H1 (cell line): ENCODE data around the gene SLC25A51. TPM values are rescaled to one million over a fixed set of nuclear protein-coding genes. Genes with fewer than 3 reads are reported as not detected.

Experiments used
- CTCF ChIA-PET: fragments of 300-600 bp; sonication (Branson Sonifier 250); formaldehyde crosslinking; loops from one replicate; lab custom pipeline; 2021; ENCODE audit not compliant: partially characterized antibody; lab: Charles Lee
- POLR2A ChIA-PET: fragments of 300-600 bp; sonication (Branson Sonifier 250); formaldehyde crosslinking; loops from one replicate; lab custom pipeline; 2021; ENCODE audit warnings: inconsistent platforms; ENCODE audit not compliant: partially characterized antibody; lab: Charles Lee
- DNase-seq, 2 experiments: peaks; one replicate each; pipeline versions ENCODE4 v3.0.0 to v3.0.0-alpha.2; 2010 to 2022; ENCODE audit warnings: low spot score in 2 of 2, low read depth in 1 of 2, mixed read lengths in 1 of 2
- FAIRE-seq: peaks from 2 replicates; lab custom pipeline; 2011; peaks lifted over from hg19 to GRCh38; lab: Jason Lieb, UNC
- H2AFZ ChIP-seq: 2 replicates; pipeline ENCODE4 v1.8.1; 2012; ENCODE audit warnings: low read length, inconsistent platforms
- H2AK5ac ChIP-seq: 2 replicates; pipeline ENCODE4 v1.6.1; 2013; ENCODE audit warnings: low read depth, low read length
- H2BK120ac ChIP-seq: replicated peaks from 2 replicates; pipeline ENCODE3; 2013; ENCODE audit warnings: low read depth, low read length, inconsistent platforms
- H2BK12ac ChIP-seq: 2 replicates; pipeline ENCODE4 v1.6.1; 2013; ENCODE audit warnings: low read depth, low read length
- H2BK15ac ChIP-seq: 2 replicates; pipeline ENCODE4 v1.6.1; 2013; ENCODE audit warnings: low read length
- H2BK20ac ChIP-seq: 2 replicates; pipeline ENCODE4 v1.6.1; 2013; ENCODE audit warnings: low read length
- H2BK5ac ChIP-seq: 2 replicates; pipeline ENCODE4 v1.6.1; 2013; ENCODE audit warnings: low read depth, low read length
- H3K14ac ChIP-seq: 2 replicates; pipeline ENCODE4 v1.6.1; 2013; ENCODE audit warnings: inconsistent platforms; ENCODE audit not compliant: insufficient read length
- H3K18ac ChIP-seq: 2 replicates; pipeline ENCODE4 v1.6.1; 2013; ENCODE audit warnings: low read length; ENCODE audit errors: extremely low read depth
- H3K23ac ChIP-seq: 2 replicates; pipeline ENCODE4 v1.6.1; 2013; ENCODE audit warnings: inconsistent platforms; ENCODE audit not compliant: insufficient read length
- H3K23me2 ChIP-seq: 2 replicates; pipeline ENCODE4 v1.6.1; 2013; ENCODE audit warnings: low read depth, low read length
- H3K27ac ChIP-seq: 2 replicates; pipeline ENCODE4 v1.6.1; 2011; ENCODE audit warnings: low read depth, low read length, inconsistent platforms
- H3K27me3 ChIP-seq, 4 experiments: replicated peaks in 1 of 4; 1 replicate in 1 of 4; 2 replicates in 3 of 4; pipeline versions ENCODE4 v1.6.1 to v1.8.1; 2011 to 2013; ENCODE audit warnings: low read length in 3 of 4, mild to moderate bottlenecking in 3 of 4, inconsistent platforms in 2 of 4, mixed read lengths in 2 of 4, moderate library complexity in 1 of 4; ENCODE audit not compliant: control insufficient read depth in 3 of 4, insufficient read depth in 3 of 4; ENCODE audit errors: extremely low read depth in 1 of 4
- H3K36me3 ChIP-seq, 4 experiments: 2 replicates each; pipeline versions ENCODE4 v1.6.1 to v1.8.1; 2011 to 2013; ENCODE audit warnings: mild to moderate bottlenecking in 4 of 4, low read length in 3 of 4, moderate library complexity in 2 of 4, control low read depth in 1 of 4, inconsistent platforms in 1 of 4; ENCODE audit not compliant: insufficient read depth in 4 of 4, control insufficient read depth in 2 of 4
- H3K4ac ChIP-seq: replicated peaks from 2 replicates; pipeline ENCODE3; 2013; ENCODE audit warnings: low read length, low read depth, mixed read lengths, inconsistent platforms; ENCODE audit not compliant: insufficient read length
- H3K4me1 ChIP-seq, 4 experiments: replicated peaks in 1 of 4; 1 replicate in 1 of 4; 2 replicates in 3 of 4; pipeline versions ENCODE4 v1.6.1 to v1.8.1; 2011 to 2013; ENCODE audit warnings: low read length in 3 of 4, inconsistent platforms in 2 of 4, mixed read lengths in 1 of 4; ENCODE audit not compliant: insufficient read depth in 4 of 4, control insufficient read depth in 3 of 4
- H3K4me2 ChIP-seq, 2 experiments: 2 replicates each; pipeline versions ENCODE4 v1.6.1 to v1.8.1; 2011 to 2013; ENCODE audit warnings: low read depth in 2 of 2, low read length in 2 of 2, control low read depth in 1 of 2, inconsistent platforms in 1 of 2, mild to moderate bottlenecking in 1 of 2; ENCODE audit not compliant: insufficient read depth in 1 of 2
- H3K4me3 ChIP-seq, 4 experiments: fragments of 200-600, 300-600 bp in 1 of 4; sonication (generic), shearing (Covaris generic), sonication (Bioruptor Twin) in 1 of 4; 2 replicates each; pipeline versions ENCODE4 v1.5.1 to v1.8.1; 2011 to 2016; ENCODE audit warnings: low read length in 4 of 4, low read depth in 3 of 4, control low read depth in 2 of 4, inconsistent platforms in 2 of 4, mild to moderate bottlenecking in 2 of 4, mixed read lengths in 1 of 4, moderate library complexity in 1 of 4; ENCODE audit not compliant: insufficient read depth in 2 of 4; ENCODE audit errors: extremely low read depth in 1 of 4
- H3K56ac ChIP-seq: replicated peaks from 2 replicates; pipeline ENCODE3; 2013; ENCODE audit warnings: low read depth, mild to moderate bottlenecking, mixed read lengths, low read length, inconsistent platforms; ENCODE audit not compliant: insufficient read length
- H3K79me1 ChIP-seq: 2 replicates; pipeline ENCODE4 v1.6.1; 2013; ENCODE audit warnings: low read depth, low read length, control low read depth
- H3K79me2 ChIP-seq, 2 experiments: 2 replicates each; pipeline versions ENCODE4 v1.6.1 to v1.8.1; 2012 to 2013; ENCODE audit warnings: low read length in 2 of 2, mild to moderate bottlenecking in 2 of 2, inconsistent platforms in 1 of 2; ENCODE audit not compliant: insufficient read depth in 2 of 2, control insufficient read depth in 1 of 2
- H3K9ac ChIP-seq, 4 experiments: replicated peaks in 1 of 4; 1 replicate in 1 of 4; 2 replicates in 3 of 4; pipeline versions ENCODE4 v1.6.1 to v1.8.1; 2011 to 2013; ENCODE audit warnings: low read depth in 3 of 4, low read length in 3 of 4, control low read depth in 2 of 4, mild to moderate bottlenecking in 2 of 4, moderate library complexity in 2 of 4, inconsistent platforms in 1 of 4; ENCODE audit errors: extremely low read depth in 1 of 4
- H3K9me3 ChIP-seq, 2 experiments: 2 replicates each; pipeline versions ENCODE4 v1.6.1 to v1.8.1; 2012 to 2013; ENCODE audit warnings: mild to moderate bottlenecking in 2 of 2, moderate library complexity in 2 of 2, control low read depth in 1 of 2, inconsistent platforms in 1 of 2, low read depth in 1 of 2, low read length in 1 of 2, mixed read lengths in 1 of 2; ENCODE audit not compliant: insufficient read depth in 2 of 2
- H4K20me1 ChIP-seq, 2 experiments: replicated peaks in 1 of 2; 2 replicates each; pipeline versions ENCODE3 to v1.8.1; 2011 to 2013; ENCODE audit warnings: inconsistent platforms in 2 of 2, low read length in 2 of 2, mild to moderate bottlenecking in 1 of 2; ENCODE audit not compliant: insufficient read depth in 2 of 2, control insufficient read depth in 1 of 2
- H4K5ac ChIP-seq: 2 replicates; pipeline ENCODE4 v1.6.1; 2013; ENCODE audit warnings: low read length, low read depth, mixed read lengths, inconsistent platforms; ENCODE audit not compliant: insufficient read length
- H4K8ac ChIP-seq: 2 replicates; pipeline ENCODE4 v1.8.0; 2013; ENCODE audit warnings: mild to moderate bottlenecking, moderate library complexity, low read length, inconsistent platforms; ENCODE audit not compliant: insufficient read depth; ENCODE audit errors: extremely low read depth
- H4K91ac ChIP-seq: replicated peaks from 2 replicates; pipeline ENCODE3; 2013; ENCODE audit warnings: low read length, mixed read lengths, inconsistent platforms; ENCODE audit not compliant: insufficient read length
- CHD2 ChIP-seq: IDR thresholded peaks from 2 replicates; pipeline ENCODE4 v1.6.1; 2012; ENCODE audit warnings: low read length, improper control_type of control experiment
- GABPA ChIP-seq: IDR thresholded peaks from 2 replicates; pipeline ENCODE4 v1.6.1; 2011; ENCODE audit warnings: mild to moderate bottlenecking, low read length, moderate library complexity, borderline replicate concordance; ENCODE audit not compliant: insufficient read depth
- NRF1 ChIP-seq: IDR thresholded peaks from 2 replicates; pipeline ENCODE4 v1.6.1; 2011; ENCODE audit warnings: mild to moderate bottlenecking, low read depth, low read length, improper control_type of control experiment
- POU5F1 ChIP-seq: IDR thresholded peaks from 2 replicates; pipeline ENCODE4 v1.6.1; 2011; ENCODE audit warnings: low read depth, mild to moderate bottlenecking, low read length, moderate library complexity
- SIN3A ChIP-seq, 2 experiments: IDR thresholded peaks in 1 of 2; conservative IDR thresholded peaks in 1 of 2; 2 replicates each; pipeline ENCODE4 v1.6.1; 2011 to 2012; ENCODE audit warnings: low read length in 2 of 2, improper control_type of control experiment in 1 of 2, low read depth in 1 of 2, mild to moderate bottlenecking in 1 of 2
- SP4 ChIP-seq: IDR thresholded peaks from 2 replicates; pipeline ENCODE4 v1.6.1; 2012; ENCODE audit warnings: low read length, inconsistent platforms
- USF2 ChIP-seq: IDR thresholded peaks from 2 replicates; pipeline ENCODE4 v1.6.1; 2011; ENCODE audit warnings: low read length, improper control_type of control experiment
- YY1 ChIP-seq: IDR thresholded peaks from 2 replicates; pipeline ENCODE4 v1.6.1; 2011; ENCODE audit warnings: low read depth, mild to moderate bottlenecking, low read length
- WGBS, 2 experiments: shearing (Covaris generic) in 1 of 2; methylation state at CpG; one replicate each; pipeline versions ENCODE4 v1.1.6 to v1.1.7; 2013 to 2015; ENCODE audit warnings: low lambda C conversion rate in 2 of 2, mixed read lengths in 2 of 2, inconsistent platforms in 1 of 2, low coverage in 1 of 2, missing lambda C conversion rate in 1 of 2; ENCODE audit not compliant: insufficient replicate concordance in 2 of 2, insufficient coverage in 1 of 2, insufficient read length in 1 of 2; ENCODE audit errors: extremely low coverage in 1 of 2, missing lambda C conversion rate in 1 of 2; 5-methylcytosine and 5-hydroxymethylcytosine counted together
- polyA plus RNA-seq, 7 experiments: library from polyadenylated mRNA; depleted of rRNA in 3 of 7; stranded (reverse) in 5 of 7; unstranded in 2 of 7; fragments of >200 nt in 5 of 7; fragments of 200-250 nt in 2 of 7; gene quantifications; 1 replicate in 5 of 7; 2 replicates in 1 of 7; 4 replicates in 1 of 7; pipeline versions ENCODE4 v1.2.1 to v1.2.3, GENCODE V29; 2011 to 2013; ENCODE audit warnings: missing spikeins in 2 of 7, mixed read lengths in 2 of 7
- total RNA-seq: library from RNA; stranded (reverse); fragmentation: NEBNext Ultra II Directional; extraction: Animal tissue kit (Norgen Biotek cat#: 25700); gene quantifications from 2 replicates; pipeline ENCODE4 v1.2.1, GENCODE V29; 2021

SLC25A51 gene
- total and polyA plus RNA-seq, 2 of the 8 experiments (the other 6 are each of a cell fraction or from before 2014, with no cell fraction given) = 8.0 to 14.5 TPM

GRCh38 chr9:37926737-37927118, 22.8 kb upstream of the SLC25A51 start:
- no peak overlapping the region for H3K4me3 ChIP-seq
- H3K23ac ChIP-seq = no peak overlapping the region
- H2BK20ac ChIP-seq = no peak overlapping the region
- H2AFZ ChIP-seq = no peak overlapping the region
- H3K9me3 ChIP-seq = no peaks in the 10 kb centered on the region
- WGBS, 2 experiments = 88% methylated on average over 1 of the region's 1 CpG; no CpG with 5 or more reads in 1 of the 2 experiments
- no peak overlapping the region for H3K9ac ChIP-seq
- no peaks in the 10 kb centered on the region for H3K27me3 ChIP-seq
- FAIRE-seq = no peak
- H3K27ac ChIP-seq = no peak overlapping the region
- ChIA-PET POLR2A (no interaction called here), CTCF (interaction anchor here (0.5 to 1.1 kb wide), 3 partner anchors 31 to 223 kb away, joined by 3 read pairs; no protein-coding TSS in a partner anchor)
- H3K18ac ChIP-seq = no peak overlapping the region
- H3K23me2 ChIP-seq = no peaks in the 10 kb centered on the region
- H4K5ac ChIP-seq = no peak overlapping the region
- no peak overlapping the region for H2BK5ac ChIP-seq
- H2BK120ac ChIP-seq = no peak overlapping the region
- DNase-seq = no peak
- peaks cover 0 to 25% (median 13%) of the 10 kb centered on the region in 4 experiments; a peak in 5 of 7 replicates for H3K4me1 ChIP-seq
- no peak overlapping the region for H3K4me2 ChIP-seq
- peaks cover 2% of the 10 kb centered on the region; the same call in 1 of the 2 replicates for H3K79me1 ChIP-seq
- peaks cover 0 to 3% of the 10 kb centered on the region in 2 experiments for H4K20me1 ChIP-seq
- H4K91ac ChIP-seq = no peak overlapping the region
- no peak overlapping the region for H2AK5ac ChIP-seq
- no peaks in the 10 kb centered on the region for H3K79me2 ChIP-seq
- H3K4ac ChIP-seq = no peak overlapping the region
- H3K14ac ChIP-seq = no peak overlapping the region
- H2BK15ac ChIP-seq = no peak overlapping the region
- H2BK12ac ChIP-seq = no peak overlapping the region
- no peak overlapping the region for H4K8ac ChIP-seq
- no peak overlapping the region for H3K56ac ChIP-seq
- H3K36me3 ChIP-seq = no peaks in the 10 kb centered on the region
- TF ChIP-seq POU5F1 = no peak
- TF ChIP-seq GABPA = no peak
- no peak for TF ChIP-seq NRF1
- TF ChIP-seq SP4 = no peak
- no peak for TF ChIP-seq USF2
- no peak for TF ChIP-seq YY1
- no peak for TF ChIP-seq SIN3A (conservative IDR thresholded peaks at IDR 0.05 in 1 of 2, IDR thresholded peaks at IDR 0.05 in 1 of 2; ENCODE audit: low read depth in 1 of 2, low read length in 2 of 2)
- no peak for TF ChIP-seq CHD2
